K562 (cell line): ENCODE measurements around the gene THYN1. TPM values are rescaled to one million over a fixed set of nuclear protein-coding genes. Genes with fewer than 3 reads are reported as not detected.

Experiments used
- BRD4 ChIP-seq: fragments of 200-600 bp; sonication (generic); IDR thresholded peaks from 2 replicates; pipeline ENCODE4 v1.6.1; 2017; ENCODE audit warnings: inconsistent platforms
- CXXC5 ChIP-seq: fragments of 250-450 bp; sonication (Bioruptor Pico); IDR thresholded peaks from 2 replicates; pipeline ENCODE4 v1.8.0; 2022; ENCODE audit warnings: inconsistent platforms, mild to moderate bottlenecking, moderate library complexity
- ERF ChIP-seq: fragments of 450-650 bp; formaldehyde crosslinking; IDR thresholded peaks from 2 replicates; pipeline ENCODE4 v1.4.0; 2020; ENCODE audit warnings: mild to moderate bottlenecking, mixed read lengths
- HDAC1 ChIP-seq, 2 experiments: fragments of 450-650 bp; IDR thresholded peaks; 2 replicates each; pipeline ENCODE4 v1.6.1; 2016 to 2017; ENCODE audit warnings: inconsistent platforms in 1 of 2, mild to moderate bottlenecking in 1 of 2, moderate library complexity in 1 of 2
- NBN ChIP-seq: fragments of 450-650 bp; IDR thresholded peaks from 2 replicates; pipeline ENCODE4 v1.6.1; 2016; ENCODE audit warnings: low read depth, mild to moderate bottlenecking
- POLR2G ChIP-seq: fragments of 200-400 bp; formaldehyde crosslinking; IDR thresholded peaks from 2 replicates; pipeline ENCODE4 v1.6.1; 2017; ENCODE audit warnings: low read depth, mild to moderate bottlenecking, antibody characterized with exemption, low read length, moderate library complexity
- TAF1 ChIP-seq: IDR thresholded peaks from 2 replicates; pipeline ENCODE4 v1.6.1; 2011; ENCODE audit warnings: mild to moderate bottlenecking, low read length, moderate library complexity; ENCODE audit not compliant: insufficient read depth, control insufficient read depth, severe bottlenecking; ENCODE audit errors: extremely low read depth
- TEAD2 ChIP-seq: fragments of 450-650 bp; IDR thresholded peaks from 2 replicates; pipeline ENCODE4 v1.6.1; 2016; ENCODE audit warnings: missing genetic modification characterization, control low read depth, missing compliant biosample characterization
- polyA plus RNA-seq, 8 experiments: library from polyadenylated mRNA; depleted of rRNA in 4 of 8; stranded (reverse) in 5 of 8; unstranded in 3 of 8; fragments of >200 nt; fragmentation: Nextera tagmentation in 2 of 8; fragmentation: Illumina TruSeq in 1 of 8; extraction: Ambion mirVana in 2 of 8; extraction: Trizol in 1 of 8; gene quantifications; 2 replicates each; pipeline versions ENCODE4 v1.2.1 to v1.2.3, GENCODE V29; 2011 to 2014; ENCODE audit warnings: inconsistent platforms in 1 of 8, missing spikeins in 1 of 8
- total RNA-seq, 7 experiments: library from RNA; depleted of rRNA in 6 of 7; stranded (reverse); fragments of >200 nt in 6 of 7; fragmentation: Illumina TruSeq in 2 of 7; extraction: Trizol in 2 of 7; gene quantifications; 2 replicates each; pipeline versions ENCODE4 v1.2.1 to v1.2.3, GENCODE V29; 2011 to 2021; ENCODE audit warnings: low replicate concordance in 1 of 7
- TF ChIP-seq, protein P1 (sequence below), 2 experiments: IDR thresholded peaks; 2 replicates each; pipeline ENCODE4 v1.6.1; 2011; ENCODE audit warnings: borderline replicate concordance in 1 of 2, control low read depth in 1 of 2, low read depth in 1 of 2, low read length in 1 of 2, mild to moderate bottlenecking in 1 of 2, mixed read lengths in 1 of 2, moderate library complexity in 1 of 2; ENCODE audit not compliant: insufficient read depth in 1 of 2, insufficient read length in 1 of 2, poor library complexity in 1 of 2, severe bottlenecking in 1 of 2; ENCODE audit errors: extremely low read depth in 1 of 2
- TF ChIP-seq, protein P2 (sequence below), 3 experiments: IDR thresholded peaks in 2 of 3; conservative IDR thresholded peaks in 1 of 3; 2 replicates each; pipeline ENCODE4 v1.5.1; 2011 to 2012; ENCODE audit warnings: low read length in 3 of 3, mild to moderate bottlenecking in 3 of 3, control low read depth in 2 of 3, improper control_type of control experiment in 1 of 3, inconsistent platforms in 1 of 3, low read depth in 1 of 3, mixed read lengths in 1 of 3, moderate library complexity in 1 of 3; ENCODE audit not compliant: insufficient read depth in 2 of 3
- TF ChIP-seq, protein P3 (sequence below): fragments of 450-650 bp; IDR thresholded peaks from 2 replicates; pipeline ENCODE4 v1.6.1; 2016
- TF ChIP-seq, protein P4 (sequence below): fragments of 250-450 bp; sonication (Bioruptor Pico); IDR thresholded peaks from 2 replicates; pipeline ENCODE4 v1.5.0; 2021

The THYN1 gene
- total and polyA plus RNA-seq, 9 of the 15 experiments (the other 6 are each of a cell fraction or from before 2014, with no cell fraction given), result 54.9 to 279 (median 104) TPM

DNA sequence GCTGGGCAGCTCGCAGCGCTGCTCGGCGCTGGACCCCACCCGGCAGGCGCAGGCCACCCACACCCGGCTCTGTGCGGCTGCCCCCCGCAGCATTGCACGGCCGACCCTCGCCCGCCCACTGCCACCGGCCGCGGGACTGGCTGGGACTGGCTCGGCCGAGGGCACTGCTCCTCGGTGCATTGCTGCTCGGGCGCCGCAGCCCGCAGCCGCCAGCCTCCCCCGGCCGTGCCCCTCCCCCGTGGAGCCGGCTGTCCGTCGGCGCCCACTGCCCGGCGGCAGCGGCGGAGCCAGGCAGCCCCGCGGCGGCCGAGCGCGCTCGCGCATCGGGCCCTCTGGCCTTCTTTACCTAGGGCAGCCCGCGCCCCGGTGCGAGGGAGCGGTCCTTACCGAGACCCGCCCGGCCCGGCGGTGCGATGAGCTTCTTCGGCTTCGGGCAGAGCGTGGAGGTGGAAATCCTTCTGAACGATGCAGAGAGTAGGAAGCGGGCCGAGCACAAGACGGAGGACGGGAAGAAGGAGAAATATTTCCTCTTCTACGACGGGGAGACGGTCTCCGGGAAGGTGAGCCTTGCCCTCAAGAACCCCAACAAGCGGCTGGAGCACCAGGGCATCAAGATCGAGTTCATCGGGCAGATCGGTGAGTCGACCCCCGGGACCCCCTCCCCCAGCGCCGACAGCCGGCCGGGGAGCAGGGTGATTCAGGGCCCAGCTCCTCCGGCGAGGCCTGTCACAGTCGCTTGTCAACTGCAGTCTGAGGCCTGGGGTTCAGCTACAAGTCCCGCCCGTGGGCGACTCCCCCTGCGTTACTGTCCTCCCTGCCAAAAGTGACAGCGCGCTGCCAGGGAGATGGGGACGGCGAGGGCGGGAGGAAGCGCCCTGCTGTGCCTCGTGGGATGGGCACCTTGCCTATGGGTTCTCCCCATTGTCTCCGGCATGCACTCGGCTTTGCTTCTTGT lies 28.2 kb downstream of the THYN1 start (continued):
- TF ChIP-seq HDAC1 (IDR thresholded peaks at IDR 0.05), result peak in 1 of 2 experiments; percentile 62; a peak in 1 of 4 replicates
- TF ChIP-seq, protein P1, sequence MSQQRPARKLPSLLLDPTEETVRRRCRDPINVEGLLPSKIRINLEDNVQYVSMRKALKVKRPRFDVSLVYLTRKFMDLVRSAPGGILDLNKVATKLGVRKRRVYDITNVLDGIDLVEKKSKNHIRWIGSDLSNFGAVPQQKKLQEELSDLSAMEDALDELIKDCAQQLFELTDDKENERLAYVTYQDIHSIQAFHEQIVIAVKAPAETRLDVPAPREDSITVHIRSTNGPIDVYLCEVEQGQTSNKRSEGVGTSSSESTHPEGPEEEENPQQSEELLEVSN (IDR thresholded peaks at IDR 0.05; ENCODE audit: borderline replicate concordance in 1 of 2, extremely low read depth in 1 of 2, insufficient read depth in 1 of 2, insufficient read length in 1 of 2, low read depth in 1 of 2, low read length in 1 of 2, poor library complexity in 1 of 2, severe bottlenecking in 1 of 2), result peak in 1 of 2 experiments; percentile 20
- TF ChIP-seq BRD4, result 0 out of 2 replicates have a peak, but pooled peaks have one; percentile 12
- TF ChIP-seq CXXC5 (CRISPR knock-in tag), result no peak
- TF ChIP-seq, protein P2, sequence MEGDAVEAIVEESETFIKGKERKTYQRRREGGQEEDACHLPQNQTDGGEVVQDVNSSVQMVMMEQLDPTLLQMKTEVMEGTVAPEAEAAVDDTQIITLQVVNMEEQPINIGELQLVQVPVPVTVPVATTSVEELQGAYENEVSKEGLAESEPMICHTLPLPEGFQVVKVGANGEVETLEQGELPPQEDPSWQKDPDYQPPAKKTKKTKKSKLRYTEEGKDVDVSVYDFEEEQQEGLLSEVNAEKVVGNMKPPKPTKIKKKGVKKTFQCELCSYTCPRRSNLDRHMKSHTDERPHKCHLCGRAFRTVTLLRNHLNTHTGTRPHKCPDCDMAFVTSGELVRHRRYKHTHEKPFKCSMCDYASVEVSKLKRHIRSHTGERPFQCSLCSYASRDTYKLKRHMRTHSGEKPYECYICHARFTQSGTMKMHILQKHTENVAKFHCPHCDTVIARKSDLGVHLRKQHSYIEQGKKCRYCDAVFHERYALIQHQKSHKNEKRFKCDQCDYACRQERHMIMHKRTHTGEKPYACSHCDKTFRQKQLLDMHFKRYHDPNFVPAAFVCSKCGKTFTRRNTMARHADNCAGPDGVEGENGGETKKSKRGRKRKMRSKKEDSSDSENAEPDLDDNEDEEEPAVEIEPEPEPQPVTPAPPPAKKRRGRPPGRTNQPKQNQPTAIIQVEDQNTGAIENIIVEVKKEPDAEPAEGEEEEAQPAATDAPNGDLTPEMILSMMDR (IDR thresholded peaks at IDR 0.05 in 2 of 3, conservative IDR thresholded peaks at IDR 0.05 in 1 of 3; ENCODE audit: insufficient read depth in 2 of 3, low read depth in 1 of 3, low read length in 3 of 3), result no peak
- peak; percentile 18 for TF ChIP-seq TAF1
- TF ChIP-seq, protein P3, sequence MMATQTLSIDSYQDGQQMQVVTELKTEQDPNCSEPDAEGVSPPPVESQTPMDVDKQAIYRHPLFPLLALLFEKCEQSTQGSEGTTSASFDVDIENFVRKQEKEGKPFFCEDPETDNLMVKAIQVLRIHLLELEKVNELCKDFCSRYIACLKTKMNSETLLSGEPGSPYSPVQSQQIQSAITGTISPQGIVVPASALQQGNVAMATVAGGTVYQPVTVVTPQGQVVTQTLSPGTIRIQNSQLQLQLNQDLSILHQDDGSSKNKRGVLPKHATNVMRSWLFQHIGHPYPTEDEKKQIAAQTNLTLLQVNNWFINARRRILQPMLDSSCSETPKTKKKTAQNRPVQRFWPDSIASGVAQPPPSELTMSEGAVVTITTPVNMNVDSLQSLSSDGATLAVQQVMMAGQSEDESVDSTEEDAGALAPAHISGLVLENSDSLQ, result peak; percentile 80
- TF ChIP-seq POLR2G, result peak; percentile 48; the same call in 1 of the 2 replicates
- TF ChIP-seq, protein P4, sequence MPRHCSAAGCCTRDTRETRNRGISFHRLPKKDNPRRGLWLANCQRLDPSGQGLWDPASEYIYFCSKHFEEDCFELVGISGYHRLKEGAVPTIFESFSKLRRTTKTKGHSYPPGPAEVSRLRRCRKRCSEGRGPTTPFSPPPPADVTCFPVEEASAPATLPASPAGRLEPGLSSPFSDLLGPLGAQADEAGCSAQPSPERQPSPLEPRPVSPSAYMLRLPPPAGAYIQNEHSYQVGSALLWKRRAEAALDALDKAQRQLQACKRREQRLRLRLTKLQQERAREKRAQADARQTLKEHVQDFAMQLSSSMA (CRISPR knock-in tag), result no peak
- TF ChIP-seq TEAD2, result no peak
- TF ChIP-seq ERF (CRISPR knock-in tag), result peak; percentile 36; the same call in 1 of the 2 replicates
- TF ChIP-seq NBN, result no peak
- TF ChIP-seq, all 486 proteins: peak for 32
